Skeletal muscle tissue (tissue), 4 donors: ENCODE data around the gene LRRC63. TPM values are rescaled to one million over a fixed set of nuclear protein-coding genes. Genes with fewer than 3 reads are reported as not detected.
"Not testable (repeated sequence)": the region's sequence is repeated elsewhere in the genome, so short reads cannot be mapped to it uniquely, and the experiment has no call there.

ENCODE experiments used
- H3K27ac ChIP-seq: one replicate; pipeline ENCODE4 v1.7.0; 2013; ENCODE audit warnings: mild to moderate bottlenecking, low read depth, low read length, inconsistent platforms
- H3K27me3 ChIP-seq, 3 donors: one replicate each; pipeline ENCODE4 v1.7.0; 2013; ENCODE audit warnings: low read length in 3 of 3; ENCODE audit not compliant: control insufficient read depth in 3 of 3, insufficient read depth in 3 of 3
- H3K36me3 ChIP-seq, 3 donors: one replicate each; pipeline ENCODE4 v1.7.0; 2013; ENCODE audit warnings: low read length in 3 of 3; ENCODE audit not compliant: control insufficient read depth in 3 of 3, insufficient read depth in 3 of 3
- H3K4me1 ChIP-seq, 3 donors: one replicate each; pipeline ENCODE4 v1.7.0; 2013; ENCODE audit warnings: low read length in 3 of 3, mild to moderate bottlenecking in 3 of 3; ENCODE audit not compliant: control insufficient read depth in 3 of 3, insufficient read depth in 3 of 3
- H3K4me3 ChIP-seq, 3 donors: one replicate each; pipeline ENCODE4 v1.7.0; 2013; ENCODE audit warnings: low read length in 3 of 3
- H3K9ac ChIP-seq, 3 donors: one replicate each; pipeline ENCODE4 v1.7.0; 2013; ENCODE audit warnings: low read length in 3 of 3, mild to moderate bottlenecking in 3 of 3, moderate library complexity in 2 of 3, low read depth in 1 of 3
- H3K9me3 ChIP-seq, 3 donors: one replicate each; pipeline ENCODE4 v1.7.0; 2013; ENCODE audit warnings: low read length in 3 of 3; ENCODE audit not compliant: control insufficient read depth in 3 of 3
- total RNA-seq: library from RNA; depleted of rRNA; stranded (reverse); fragments of >200 nt; gene quantifications from one replicate; pipeline ENCODE4 v1.2.3, GENCODE V29; 2014
- donor health status: Osteomylitis.

Gene LRRC63
- total RNA-seq, 1 donor from 2014 or later, result not detected

DNA sequence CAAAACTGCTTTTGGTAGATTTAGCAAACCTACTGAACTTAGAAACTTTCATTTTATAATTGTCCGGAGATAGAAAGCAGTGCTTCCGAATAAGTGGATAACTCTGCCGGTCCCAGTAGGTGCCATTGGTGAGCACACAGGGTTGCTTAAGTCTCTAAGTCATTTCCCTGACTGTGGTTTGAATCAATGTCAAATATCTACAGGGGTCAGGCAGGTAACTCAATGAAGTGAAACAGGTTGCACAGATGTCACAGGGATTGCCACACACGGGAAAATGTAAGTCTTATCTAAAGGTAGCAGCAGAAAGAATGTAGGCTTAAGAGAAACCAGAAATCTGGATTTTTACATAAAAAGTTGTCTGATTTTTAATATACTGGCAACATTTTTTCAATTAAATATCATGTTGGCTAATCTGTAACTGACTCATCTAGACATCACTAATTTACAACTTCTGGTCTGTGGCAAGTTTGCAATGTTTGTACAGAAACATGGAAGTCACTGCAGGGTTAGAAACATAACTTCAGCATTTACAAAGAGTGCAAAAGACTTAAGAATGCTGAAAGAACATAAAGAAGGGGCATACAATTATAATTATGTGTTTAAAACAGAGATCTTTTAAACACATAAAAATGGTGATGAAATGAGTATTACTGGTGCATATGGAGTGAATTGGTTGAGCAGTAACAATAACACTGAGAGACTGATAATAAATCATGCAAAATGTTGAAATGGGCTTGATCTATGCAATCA, 14.3 kb upstream of the LRRC63 start:
- Histone ChIP-seq H3K9ac (no peak overlapping the region), H3K27ac (no peak overlapping the region), H3K4me1 (no peaks in the 10 kb centered on the region), H3K4me3 (no peak overlapping the region), H3K9me3 (no peaks in the 10 kb centered on the region), H3K36me3 (no peaks in the 10 kb centered on the region), H3K27me3 (no peaks in the 10 kb centered on the region)

DNA sequence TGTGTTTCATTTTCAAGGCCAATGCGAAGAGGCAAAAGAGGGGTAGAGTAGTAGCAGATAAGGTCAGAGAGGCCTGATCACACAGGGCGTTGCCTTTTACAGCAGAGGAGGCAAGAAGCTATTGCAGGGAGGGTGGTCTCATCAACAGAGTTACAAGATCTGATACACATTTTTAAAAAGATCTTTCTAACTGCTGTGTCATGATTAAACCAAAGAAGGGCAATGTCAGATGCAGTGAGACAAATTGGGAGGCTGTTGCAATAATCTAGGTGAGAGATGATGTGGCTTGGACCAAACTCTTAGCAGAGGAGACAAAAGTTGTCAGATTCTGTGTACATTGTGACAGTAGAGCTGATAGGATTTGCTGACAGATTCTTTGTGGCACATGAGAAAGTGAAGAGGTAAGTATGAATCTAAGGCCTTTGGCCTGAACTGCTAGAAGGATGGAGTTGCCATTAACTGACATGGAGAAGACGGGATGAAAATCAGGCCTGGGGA, 13.0 kb upstream of the LRRC63 start:
- no peak overlapping the region for H3K9ac ChIP-seq
- H3K27ac ChIP-seq, result no peak overlapping the region
- H3K9me3 ChIP-seq, result no peaks in the 10 kb centered on the region
- H3K4me1 ChIP-seq, result no peaks in the 10 kb centered on the region
- no peaks in the 10 kb centered on the region for H3K27me3 ChIP-seq
- H3K4me3 ChIP-seq, result no peak overlapping the region
- H3K36me3 ChIP-seq, result no peaks in the 10 kb centered on the region

DNA sequence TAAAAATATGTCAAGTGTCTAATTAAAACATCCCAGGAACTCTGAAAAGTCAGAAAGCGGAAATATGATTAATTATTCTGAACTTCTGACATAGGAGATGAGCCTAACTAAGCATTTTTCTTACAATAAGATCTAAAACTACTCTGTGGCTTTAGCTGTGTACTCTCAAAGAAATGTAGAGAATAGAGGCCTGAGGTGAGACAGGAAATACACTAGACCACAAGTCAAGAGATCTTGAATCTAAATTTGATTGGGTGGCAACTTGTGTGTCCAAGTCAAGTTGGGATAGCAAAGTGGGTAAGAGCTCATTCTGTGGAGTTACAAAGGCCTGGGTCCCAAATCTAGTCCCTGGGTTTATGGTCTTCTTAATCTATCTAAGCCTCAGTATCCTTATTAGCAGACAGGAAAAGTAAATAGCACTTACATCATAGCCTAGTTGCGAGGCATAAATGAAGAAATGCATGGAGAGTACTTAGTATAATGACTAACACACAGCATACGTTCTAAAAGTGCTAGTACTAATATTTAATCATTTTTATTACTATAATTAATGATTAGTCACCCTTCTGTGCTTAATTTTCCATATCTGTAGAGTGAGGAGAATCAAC, 9.4 kb upstream of the LRRC63 start:
- Histone ChIP-seq H3K36me3 (no peaks in the 10 kb centered on the region), H3K9me3 (no peaks in the 10 kb centered on the region), H3K27me3 (no peaks in the 10 kb centered on the region), H3K27ac (no peak overlapping the region), H3K4me3 (no peak overlapping the region), H3K9ac (no peak overlapping the region), H3K4me1 (no peaks in the 10 kb centered on the region)

DNA sequence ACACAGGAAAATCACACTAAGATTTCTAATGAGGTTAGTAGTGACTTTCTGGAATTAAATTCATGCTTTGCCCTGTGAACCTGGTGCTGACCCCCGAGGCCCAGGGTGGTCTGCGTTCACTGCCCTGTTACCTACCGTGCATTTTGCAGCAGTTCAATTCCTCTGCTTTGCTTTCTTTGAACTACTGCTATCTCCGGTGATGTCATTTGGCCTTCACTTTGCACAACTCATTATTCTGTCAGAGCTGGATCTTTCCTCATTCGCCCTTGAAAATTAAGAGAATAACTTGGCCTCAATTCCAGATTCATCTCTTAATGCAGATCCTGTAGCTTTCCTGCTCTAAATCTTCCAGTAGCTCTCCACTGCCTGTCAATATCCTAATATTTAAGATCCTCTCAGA, 8.8 kb upstream of the LRRC63 start:
- Histone ChIP-seq H3K27me3 (no peaks in the 10 kb centered on the region), H3K36me3 (no peaks in the 10 kb centered on the region), H3K4me3 (no peak overlapping the region), H3K27ac (no peak overlapping the region), H3K9me3 (no peaks in the 10 kb centered on the region), H3K9ac (no peak overlapping the region), H3K4me1 (no peaks in the 10 kb centered on the region)

DNA sequence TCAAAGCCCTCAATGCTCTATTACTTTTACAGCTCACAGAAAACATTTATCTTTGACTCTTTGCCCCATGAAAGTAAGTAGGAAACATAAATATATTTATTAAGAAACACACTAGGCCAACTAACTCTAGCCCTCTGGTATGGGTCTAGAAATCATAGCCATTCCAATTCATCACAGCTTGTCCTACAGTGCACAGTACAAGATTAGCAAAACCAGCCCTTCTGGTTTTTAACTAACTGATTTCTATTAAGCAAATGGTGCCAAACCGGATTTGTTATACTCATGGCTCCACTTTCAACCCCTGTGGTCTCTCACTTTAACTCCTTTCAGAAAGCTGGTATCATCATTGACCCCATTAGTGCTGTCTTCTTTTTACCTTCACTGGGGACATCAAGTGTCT, 5.6 kb upstream of the LRRC63 start:
- H3K27ac ChIP-seq, result no peak overlapping the region
- no peak overlapping the region for H3K9ac ChIP-seq

DNA sequence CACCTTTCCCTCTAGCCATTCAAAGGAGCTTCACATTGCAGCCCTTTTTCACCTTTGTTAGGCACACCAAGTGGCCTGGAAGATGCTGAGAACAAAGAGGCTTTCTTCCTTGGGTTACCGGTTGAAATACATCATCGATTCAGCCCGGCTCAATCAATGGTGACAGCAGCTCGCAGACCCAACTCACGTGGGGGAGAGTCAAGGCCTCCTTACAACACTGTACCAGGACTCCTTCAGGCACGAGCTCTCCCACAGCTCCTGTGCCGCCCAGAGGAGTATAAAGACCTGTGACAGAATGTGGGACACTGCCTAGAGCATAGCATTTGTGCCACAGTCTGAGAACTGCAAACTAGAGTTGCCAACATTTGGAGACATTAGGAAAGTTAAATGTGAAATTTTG, 3.9 kb upstream of the LRRC63 start:
- H3K36me3 ChIP-seq, result no peaks in the 10 kb centered on the region
- no peak overlapping the region for H3K9ac ChIP-seq
- H3K4me3 ChIP-seq, result no peak overlapping the region
- no peaks in the 10 kb centered on the region for H3K9me3 ChIP-seq
- peaks cover 4 to 9% (median 4%) of the 10 kb centered on the region in 3 donors for H3K4me1 ChIP-seq
- no peak overlapping the region for H3K27ac ChIP-seq
- peaks cover 0 to 2% (median 0%) of the 10 kb centered on the region in 3 donors for H3K27me3 ChIP-seq

More for the DNA sequence above, 5.6 kb upstream of the LRRC63 start:
- Histone ChIP-seq H3K36me3 (no peaks in the 10 kb centered on the region), H3K9me3 (no peaks in the 10 kb centered on the region), H3K27me3 (peaks cover 0 to 2% (median 0%) of the 10 kb centered on the region in 3 donors), H3K4me3 (no peak overlapping the region), H3K4me1 (peaks cover 0 to 2% (median 0%) of the 10 kb centered on the region in 3 donors)

DNA sequence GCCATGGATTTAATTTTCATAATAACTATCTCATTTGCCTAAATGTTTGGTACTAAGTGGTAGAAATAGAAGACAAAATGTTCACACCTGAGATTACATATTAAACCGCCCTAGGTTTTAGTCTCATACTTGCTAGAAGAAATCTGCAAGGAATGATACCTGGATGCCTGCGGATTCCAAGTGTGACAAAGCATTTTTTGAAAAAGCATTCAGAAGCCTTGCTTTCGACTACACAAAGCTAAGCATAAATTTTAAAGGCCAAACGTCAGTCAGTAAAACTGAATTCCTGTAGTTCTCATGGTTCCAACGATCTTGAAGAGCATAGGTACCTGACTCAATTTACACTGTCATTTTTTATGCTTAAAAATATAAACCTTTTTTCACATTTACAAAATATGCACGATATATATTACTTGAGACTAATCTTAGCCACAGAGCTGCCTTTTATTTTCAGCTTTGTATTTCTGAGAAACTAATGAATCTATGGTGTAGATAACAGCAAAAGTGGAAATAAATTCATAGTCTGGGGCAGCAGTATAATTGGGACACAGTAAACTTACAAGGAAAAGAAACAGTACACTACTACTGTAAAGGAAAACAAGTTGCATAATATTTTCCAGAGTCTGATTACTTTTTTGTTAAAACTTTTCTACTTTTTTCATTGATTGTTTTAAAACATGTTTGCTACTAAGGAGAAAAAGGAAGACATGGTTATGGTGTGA, 1.2 kb upstream of the LRRC63 start:
- Histone ChIP-seq H3K36me3 (no peaks in the 10 kb centered on the region), H3K27ac (no peak overlapping the region), H3K27me3 (peaks cover 0 to 2% (median 0%) of the 10 kb centered on the region in 3 donors), H3K9ac (peak overlapping the region in 1 of 3 donors; percentile 56), H3K4me1 (peaks cover 4 to 9% (median 4%) of the 10 kb centered on the region in 3 donors), H3K9me3 (no peaks in the 10 kb centered on the region), H3K4me3 (peak overlapping the region in 1 of 3 donors; percentile 64)

DNA sequence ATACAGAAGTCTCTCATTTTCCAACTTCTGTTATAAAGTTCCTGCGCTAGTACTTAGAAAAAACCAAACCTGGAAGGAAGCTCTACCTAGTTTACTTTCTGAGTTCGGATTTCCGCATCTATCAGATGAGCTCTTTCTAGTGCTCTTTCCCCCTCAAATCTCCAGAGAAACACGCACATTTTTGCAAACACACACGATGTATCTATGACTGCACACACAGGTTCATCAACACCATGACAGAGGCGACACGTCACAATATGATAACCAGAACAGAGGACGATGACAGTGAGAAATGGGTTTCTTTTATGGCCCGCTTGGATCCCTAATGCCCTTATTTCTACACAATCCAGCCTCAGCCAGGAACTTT, 629 bp upstream of the LRRC63 start:
- H3K4me3 ChIP-seq, result peak overlapping the region; percentile 64 to 78 (median 71)
- H3K36me3 ChIP-seq, result no peaks in the 10 kb centered on the region
- peaks cover 4 to 9% (median 4%) of the 10 kb centered on the region in 3 donors for H3K4me1 ChIP-seq
- peak overlapping the region in 2 of 3 donors; percentile 56 to 74 for H3K9ac ChIP-seq
- no peaks in the 10 kb centered on the region for H3K9me3 ChIP-seq
- H3K27me3 ChIP-seq, result peaks cover 0 to 2% (median 0%) of the 10 kb centered on the region in 3 donors
- no peak overlapping the region for H3K27ac ChIP-seq

DNA sequence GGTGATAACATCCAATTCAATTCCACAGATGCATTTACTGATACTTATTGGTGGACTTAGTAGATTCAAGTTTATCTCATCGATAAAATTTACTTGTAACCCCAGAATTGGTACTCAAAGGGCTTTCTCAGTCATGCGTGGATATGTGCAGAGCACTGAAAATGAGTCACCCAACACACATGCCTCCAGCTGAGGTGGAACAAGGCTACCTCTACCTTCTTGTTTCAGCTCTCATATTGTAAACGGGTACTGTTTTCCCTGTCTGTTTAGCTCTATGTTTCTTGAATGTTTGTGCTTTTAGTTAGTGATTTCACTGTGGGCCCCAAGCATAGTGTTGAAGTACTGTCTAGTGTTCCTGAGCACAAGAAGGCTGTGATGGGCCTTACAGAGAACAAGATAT, 1.5 kb downstream of the LRRC63 start:
- no peak overlapping the region for H3K27ac ChIP-seq
- no peak overlapping the region for H3K4me3 ChIP-seq
- H3K36me3 ChIP-seq, result no peaks in the 10 kb centered on the region
- H3K9ac ChIP-seq, result no peak overlapping the region
- no peaks in the 10 kb centered on the region for H3K9me3 ChIP-seq
- peaks cover 4 to 9% (median 4%) of the 10 kb centered on the region in 3 donors for H3K4me1 ChIP-seq
- peaks cover 0 to 2% (median 0%) of the 10 kb centered on the region in 3 donors for H3K27me3 ChIP-seq

DNA sequence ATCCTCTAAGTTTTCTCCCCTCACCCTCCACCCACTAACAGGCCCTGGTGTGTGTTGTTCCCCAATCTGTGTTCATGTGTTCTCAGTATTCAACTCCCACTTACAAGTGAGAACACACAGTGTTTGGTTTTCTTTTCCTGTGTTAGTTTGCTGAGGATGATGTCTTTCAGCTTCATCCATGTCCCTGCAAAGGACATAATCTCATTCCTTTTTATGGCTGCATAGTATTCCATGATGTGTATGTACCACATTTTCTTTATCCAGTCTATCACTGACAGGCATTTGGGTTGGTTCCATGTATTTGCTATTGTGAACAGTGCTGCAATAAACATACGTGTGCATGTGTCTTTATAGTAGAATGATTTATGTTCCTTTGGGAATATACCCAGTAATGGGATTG, 3.0 kb downstream of the LRRC63 start:
- H3K27ac ChIP-seq, H3K4me3 ChIP-seq: not testable (repeated sequence)

More for the DNA sequence above, 3.0 kb downstream of the LRRC63 start:
- not testable (repeated sequence) for H3K4me1 ChIP-seq, H3K9me3 ChIP-seq, H3K27me3 ChIP-seq, H3K36me3 ChIP-seq, H3K9ac ChIP-seq
